LNCAP (cell line): ENCODE measurements around the gene SUMF1.

ENCODE experiments used
- CTCF ChIP-seq: fragments of 450-650 bp; IDR thresholded peaks from 2 replicates; pipeline ENCODE4 v1.5.1; 2017; ENCODE audit warnings: mild to moderate bottlenecking

SUMF1 gene

GRCh38 chr3:4504340-4505261 is 37.5 kb upstream of the SUMF1 start:
- TF ChIP-seq CTCF, result no peak

GRCh38 chr3:4503050-4503449 is 36.0 kb upstream of the SUMF1 start:
- TF ChIP-seq CTCF, result no peak

- TF ChIP-seq CTCF, result no peak
Measured at GRCh38 chr3:4501927-4502326, 34.9 kb upstream of the SUMF1 start.

GRCh38 chr3:4501437-4501836 is 34.4 kb upstream of the SUMF1 start:
- TF ChIP-seq CTCF, result no peak

- TF ChIP-seq CTCF, result no peak
Measured at GRCh38 chr3:4498446-4498845, 31.4 kb upstream of the SUMF1 start.

GRCh38 chr3:4497843-4498324 is 30.8 kb upstream of the SUMF1 start:
- no peak for TF ChIP-seq CTCF

GRCh38 chr3:4497005-4497692 is 30.1 kb upstream of the SUMF1 start:
- TF ChIP-seq CTCF, result no peak
